ENCODE measurements around the gene RASA3.
"Not testable (repeated sequence)": the region's sequence is repeated elsewhere in the genome, so short reads cannot be mapped to it uniquely, and the experiment has no call there.

RASA3 gene

DNA sequence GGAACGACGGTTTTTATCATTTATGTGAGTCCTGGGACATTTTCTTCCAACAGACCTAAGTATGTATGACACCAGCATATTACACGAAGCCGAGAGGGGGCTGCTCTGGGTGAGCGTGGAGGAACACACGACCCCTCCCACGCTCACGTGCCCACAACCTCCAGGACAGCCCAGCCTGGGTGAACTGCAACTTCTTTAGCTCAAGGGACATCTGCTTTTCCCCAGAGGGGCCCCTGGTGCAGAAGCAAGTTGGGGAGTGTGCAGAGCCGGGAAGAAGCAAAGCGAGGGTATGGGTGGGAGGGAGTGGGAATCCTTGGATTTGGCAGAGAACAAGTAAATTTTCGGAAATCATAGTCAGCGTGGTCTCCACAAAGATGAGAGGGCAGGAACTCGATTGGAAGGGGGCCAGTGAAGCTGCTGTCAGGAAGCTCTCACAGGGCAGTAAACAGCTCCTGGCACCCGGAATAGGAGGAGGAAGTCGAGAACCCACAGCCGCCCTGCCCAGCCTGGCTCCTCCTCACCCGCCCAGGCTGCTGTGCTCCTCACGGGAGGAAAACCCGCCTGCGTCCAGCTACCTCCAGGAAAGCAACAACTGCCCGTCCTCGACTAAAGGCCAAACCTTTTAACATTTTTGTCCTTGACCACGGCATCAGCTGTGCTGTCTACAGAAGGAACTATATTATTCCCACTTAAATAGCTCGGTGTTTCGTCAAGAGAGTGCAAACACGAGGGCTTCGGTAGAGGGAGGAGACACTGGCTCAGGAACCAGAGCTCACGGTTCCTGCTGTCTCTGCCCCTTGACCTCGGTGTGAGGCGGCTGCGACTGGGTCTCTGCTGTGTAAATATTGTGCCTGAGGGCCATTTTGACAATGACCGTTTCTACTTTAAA, 29.5 kb upstream of the RASA3 start:
- peak; percentile 34 for DNase-seq (ENCODE audit: low read depth)
- H3K4me3 ChIP-seq (ENCODE audit: low read depth, low read length): peak overlapping the region; percentile 6
- TF ChIP-seq, protein P1, sequence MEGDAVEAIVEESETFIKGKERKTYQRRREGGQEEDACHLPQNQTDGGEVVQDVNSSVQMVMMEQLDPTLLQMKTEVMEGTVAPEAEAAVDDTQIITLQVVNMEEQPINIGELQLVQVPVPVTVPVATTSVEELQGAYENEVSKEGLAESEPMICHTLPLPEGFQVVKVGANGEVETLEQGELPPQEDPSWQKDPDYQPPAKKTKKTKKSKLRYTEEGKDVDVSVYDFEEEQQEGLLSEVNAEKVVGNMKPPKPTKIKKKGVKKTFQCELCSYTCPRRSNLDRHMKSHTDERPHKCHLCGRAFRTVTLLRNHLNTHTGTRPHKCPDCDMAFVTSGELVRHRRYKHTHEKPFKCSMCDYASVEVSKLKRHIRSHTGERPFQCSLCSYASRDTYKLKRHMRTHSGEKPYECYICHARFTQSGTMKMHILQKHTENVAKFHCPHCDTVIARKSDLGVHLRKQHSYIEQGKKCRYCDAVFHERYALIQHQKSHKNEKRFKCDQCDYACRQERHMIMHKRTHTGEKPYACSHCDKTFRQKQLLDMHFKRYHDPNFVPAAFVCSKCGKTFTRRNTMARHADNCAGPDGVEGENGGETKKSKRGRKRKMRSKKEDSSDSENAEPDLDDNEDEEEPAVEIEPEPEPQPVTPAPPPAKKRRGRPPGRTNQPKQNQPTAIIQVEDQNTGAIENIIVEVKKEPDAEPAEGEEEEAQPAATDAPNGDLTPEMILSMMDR (conservative IDR thresholded peaks at IDR 0.05; ENCODE audit: low read depth, low read length): no peak

GRCh38 chr13:114161028-114161556, 28.7 kb upstream of the RASA3 start:
- no peak overlapping the region for H3K4me3 ChIP-seq (ENCODE audit: low read depth, low read length)
- TF ChIP-seq, protein P1 (conservative IDR thresholded peaks at IDR 0.05; ENCODE audit: low read depth, low read length): no peak
- DNase-seq (ENCODE audit: low read depth): no peak

GRCh38 chr13:114158869-114159666, 26.6 kb upstream of the RASA3 start:
- not testable (repeated sequence) for DNase-seq (ENCODE audit: low read depth); H3K4me3 ChIP-seq (ENCODE audit: low read depth, low read length)

DNA sequence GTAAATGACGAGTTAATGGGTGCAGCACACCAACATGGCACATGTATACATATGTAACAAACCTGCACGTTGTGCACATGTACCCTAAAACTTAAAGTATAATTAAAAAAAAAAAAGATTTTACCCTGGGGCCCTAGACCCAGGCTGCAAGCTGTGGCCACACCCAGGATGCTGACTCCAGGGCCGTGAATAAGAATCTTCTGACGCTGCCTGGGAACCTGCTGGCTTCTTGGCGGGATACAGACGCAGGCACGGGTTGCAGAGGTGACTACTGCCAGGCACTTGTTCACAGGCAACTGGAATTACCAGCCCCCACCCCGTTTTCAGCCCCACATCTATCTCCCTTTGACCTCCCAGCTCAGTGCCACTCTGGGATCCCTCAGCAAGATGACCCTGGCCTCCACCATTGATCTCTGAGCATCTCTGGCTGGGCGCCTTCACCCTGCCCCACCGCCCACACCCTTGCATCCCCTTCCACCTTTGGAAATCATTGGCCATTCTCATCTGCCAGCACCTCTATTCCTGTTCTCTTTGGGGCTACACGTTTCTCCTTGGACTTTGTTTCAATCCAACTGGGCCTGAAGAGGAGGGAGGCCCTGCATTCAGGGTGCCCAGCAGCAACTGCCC, 25.6 kb upstream of the RASA3 start:
- TF ChIP-seq, protein P1 (conservative IDR thresholded peaks at IDR 0.05; ENCODE audit: low read depth, low read length): no peak
- DNase-seq (ENCODE audit: low read depth): no peak
- no peak overlapping the region for H3K4me3 ChIP-seq (ENCODE audit: low read depth, low read length)

GRCh38 chr13:114155926-114156883, 23.8 kb upstream of the RASA3 start:
- no peak overlapping the region for H3K4me3 ChIP-seq (ENCODE audit: low read depth, low read length)
- no peak for DNase-seq (ENCODE audit: low read depth)
- TF ChIP-seq, protein P1 (conservative IDR thresholded peaks at IDR 0.05; ENCODE audit: low read depth, low read length): no peak

DNA sequence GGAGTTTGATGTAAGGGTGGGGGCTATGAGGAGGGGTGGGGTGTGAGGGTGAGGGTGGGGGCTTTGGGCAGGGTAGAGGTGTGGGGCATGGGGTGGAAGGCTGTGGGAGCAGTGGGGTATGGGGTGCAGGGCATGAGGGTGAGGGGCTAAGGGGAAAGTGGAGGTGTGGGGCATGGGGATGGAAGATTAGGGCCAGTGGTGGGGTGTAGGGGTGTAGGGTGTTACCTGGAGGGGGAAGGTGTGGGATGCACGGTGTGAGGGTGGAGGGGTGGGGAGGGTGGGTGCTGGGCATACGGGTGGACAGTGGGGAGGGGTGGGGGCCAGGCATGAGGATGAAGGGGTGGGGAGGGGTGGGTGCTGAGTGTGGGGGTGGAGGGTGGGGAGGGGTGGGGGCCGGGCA, 22.9 kb upstream of the RASA3 start:
- DNase-seq (ENCODE audit: low read depth): no peak
- H3K4me3 ChIP-seq (ENCODE audit: low read depth, low read length): no peak overlapping the region
- TF ChIP-seq, protein P1 (conservative IDR thresholded peaks at IDR 0.05; ENCODE audit: low read depth, low read length): no peak

Measured in choroid plexus epithelial cell (primary cell).